Neural cell (in vitro differentiated cells): Measurements from ENCODE around the gene RRP1. TPM values are rescaled to one million over a fixed set of nuclear protein-coding genes. Genes with fewer than 3 reads are reported as not detected.

Experiments
- H2AFZ ChIP-seq: fragments of 200-600, 300-800 bp; sonication (generic), shearing (Covaris generic); 2 replicates; pipeline ENCODE4 v1.6.0; 2014; ENCODE audit warnings: low read depth, mild to moderate bottlenecking, antibody characterized with exemption, low read length, moderate library complexity
- H3F3A ChIP-seq: fragments of 200-600 bp; shearing (Covaris generic); 2 replicates; pipeline ENCODE4 v1.6.1; 2016; ENCODE audit warnings: mild to moderate bottlenecking, moderate library complexity, mixed read lengths, antibody characterized with exemption, low read length; ENCODE audit not compliant: insufficient read depth, poor library complexity, severe bottlenecking
- H3K27ac ChIP-seq: fragments of 200-600, 300-800 bp; sonication (generic), shearing (Covaris generic); 2 replicates; pipeline ENCODE4 v1.5.1; 2014; ENCODE audit warnings: mild to moderate bottlenecking, low read length, moderate library complexity
- H3K27me3 ChIP-seq: fragments of 300-800, 200-600 bp; sonication (generic), shearing (Covaris generic); 2 replicates; pipeline ENCODE4 v1.6.0; 2014; ENCODE audit warnings: mild to moderate bottlenecking, low read depth, low read length, moderate library complexity; ENCODE audit not compliant: insufficient read depth
- H3K36me3 ChIP-seq: fragments of 300-800, 200-600 bp; sonication (generic), shearing (Covaris generic); 2 replicates; pipeline ENCODE4 v1.5.1; 2014; ENCODE audit warnings: mild to moderate bottlenecking, antibody characterized with exemption, low read length, moderate library complexity; ENCODE audit not compliant: insufficient read depth
- H3K4me2 ChIP-seq: fragments of 300-800, 200-600 bp; sonication (generic), shearing (Covaris generic); 2 replicates; pipeline ENCODE4 v1.6.0; 2014; ENCODE audit warnings: mild to moderate bottlenecking, low read length
- H3K4me3 ChIP-seq: fragments of 300-800, 200-600 bp; sonication (generic), shearing (Covaris generic); 2 replicates; pipeline ENCODE4 v1.5.1; 2014; ENCODE audit warnings: mild to moderate bottlenecking, low read length, moderate library complexity
- H3K79me2 ChIP-seq: fragments of 200-600 bp; shearing (Covaris generic); replicated peaks from 2 replicates; pipeline ENCODE4 v1.6.0; 2014; ENCODE audit warnings: mild to moderate bottlenecking, low read length, moderate library complexity; ENCODE audit not compliant: insufficient read depth
- H3K9ac ChIP-seq: fragments of 300-800, 200-600 bp; sonication (generic), shearing (Covaris generic); 2 replicates; pipeline ENCODE4 v1.6.1; 2016; ENCODE audit warnings: mild to moderate bottlenecking, low read length, mixed read lengths
- H3K9me2 ChIP-seq: fragments of 200-600 bp; shearing (Covaris generic); 2 replicates; pipeline ENCODE4 v1.6.1; 2016; ENCODE audit warnings: mild to moderate bottlenecking, low read length, mixed read lengths; ENCODE audit not compliant: insufficient read depth
- H3K9me3 ChIP-seq: fragments of 200-600, 300-800 bp; sonication (generic), shearing (Covaris generic); 2 replicates; pipeline ENCODE4 v1.6.1; 2016; ENCODE audit warnings: mild to moderate bottlenecking, mixed run types, low read length, moderate library complexity, mixed read lengths
- H4K20me1 ChIP-seq: fragments of 200-600 bp; shearing (Covaris generic); 2 replicates; pipeline ENCODE4 v1.6.1; 2016; ENCODE audit warnings: mild to moderate bottlenecking, mixed run types; ENCODE audit not compliant: insufficient read depth
- CTCF ChIP-seq: fragments of 450-650 bp; IDR thresholded peaks from 2 replicates; pipeline ENCODE4 v1.5.1; 2014; ENCODE audit warnings: antibody characterized with exemption, mild to moderate bottlenecking, moderate library complexity; ENCODE audit not compliant: poor library complexity, severe bottlenecking
- EP300 ChIP-seq: fragments of 450-650 bp; conservative IDR thresholded peaks from 2 replicates; pipeline ENCODE4 v1.6.1; 2014; ENCODE audit warnings: antibody characterized with exemption, mild to moderate bottlenecking, moderate library complexity; ENCODE audit not compliant: poor library complexity, severe bottlenecking
- EZH2 ChIP-seq: fragments of 200-600, 300-800 bp; shearing (Covaris generic), sonication (generic); IDR thresholded peaks from 2 replicates; pipeline ENCODE4 v1.6.1; 2014; ENCODE audit warnings: antibody characterized with exemption, low read length, borderline replicate concordance, mild to moderate bottlenecking; ENCODE audit not compliant: insufficient read depth, poor library complexity, severe bottlenecking
- MXI1 ChIP-seq: fragments of 450-650 bp; conservative IDR thresholded peaks from 2 replicates; pipeline ENCODE4 v1.6.1; 2014; ENCODE audit warnings: antibody characterized with exemption, mild to moderate bottlenecking; ENCODE audit not compliant: poor library complexity, severe bottlenecking
- POLR2AphosphoS5 ChIP-seq: IDR thresholded peaks from 2 replicates; pipeline ENCODE4 v1.6.1; 2012
- RAD21 ChIP-seq: fragments of 450-650 bp; conservative IDR thresholded peaks from 2 replicates; pipeline ENCODE4 v1.6.1; 2014; ENCODE audit warnings: antibody characterized with exemption, mild to moderate bottlenecking, moderate library complexity
- REST ChIP-seq: IDR thresholded peaks from 2 replicates; pipeline ENCODE4 v1.6.1; 2012; ENCODE audit warnings: borderline replicate concordance
- SMC3 ChIP-seq: fragments of 450-650 bp; conservative IDR thresholded peaks from 2 replicates; pipeline ENCODE4 v1.6.1; 2014; ENCODE audit warnings: antibody characterized with exemption, mild to moderate bottlenecking, moderate library complexity; ENCODE audit not compliant: poor library complexity
- TAF1 ChIP-seq: IDR thresholded peaks from 2 replicates; pipeline ENCODE4 v1.6.1; 2012; ENCODE audit warnings: low read depth
- polyA plus RNA-seq: library from polyadenylated mRNA; depleted of rRNA; stranded (reverse); fragments of >200 nt; gene quantifications from 2 replicates; pipeline ENCODE4 v1.2.3, GENCODE V29; 2014

The RRP1 gene
- polyA plus RNA-seq, 1 donor from 2014 or later = 35.8 TPM

GRCh38 chr21:43813656-43813980, 24.2 kb downstream of the RRP1 start:
- H2AFZ ChIP-seq = no peak overlapping the region
- H3K9me2 ChIP-seq = no peaks in the 10 kb centered on the region

GRCh38 chr21:43814215-43815106, 25.1 kb downstream of the RRP1 start:
- H3K4me2 ChIP-seq = no peak overlapping the region
- no peaks in the 10 kb centered on the region for H3K27me3 ChIP-seq
- no peaks in the 10 kb centered on the region for H3K36me3 ChIP-seq
- H3K9me3 ChIP-seq = no peaks in the 10 kb centered on the region
- H2AFZ ChIP-seq = no peak overlapping the region
- no peak overlapping the region for H3K9ac ChIP-seq
- TF ChIP-seq REST = no peak
- no peak for TF ChIP-seq EP300
- TF ChIP-seq EZH2 = no peak
- TF ChIP-seq RAD21 = no peak
- no peak for TF ChIP-seq SMC3
- no peak for TF ChIP-seq TAF1
- no peak for TF ChIP-seq MXI1
- no peak for TF ChIP-seq POLR2AphosphoS5
- no peak for TF ChIP-seq CTCF
- no peak overlapping the region for H3K4me3 ChIP-seq
- H3K79me2 ChIP-seq = no peaks in the 10 kb centered on the region
- H4K20me1 ChIP-seq = no peaks in the 10 kb centered on the region
- H3K9me2 ChIP-seq = no peaks in the 10 kb centered on the region
- no peaks in the 10 kb centered on the region for H3F3A ChIP-seq
- no peak overlapping the region for H3K27ac ChIP-seq

More at GRCh38 chr21:43813656-43813980, 24.2 kb downstream of the RRP1 start:
- H3F3A ChIP-seq = no peaks in the 10 kb centered on the region
- H3K4me2 ChIP-seq = no peak overlapping the region
- TF ChIP-seq TAF1 = no peak
- TF ChIP-seq CTCF = no peak
- no peak for TF ChIP-seq SMC3
- no peaks in the 10 kb centered on the region for H3K9me3 ChIP-seq
- no peak overlapping the region for H3K4me3 ChIP-seq
- H3K27ac ChIP-seq = no peak overlapping the region
- H3K36me3 ChIP-seq = no peaks in the 10 kb centered on the region
- no peaks in the 10 kb centered on the region for H4K20me1 ChIP-seq
- no peaks in the 10 kb centered on the region for H3K27me3 ChIP-seq
- H3K79me2 ChIP-seq = no peaks in the 10 kb centered on the region
- no peak overlapping the region for H3K9ac ChIP-seq
